NCI-H774 (cell line): Measurements from ENCODE around the gene ZFP28.

Experiments used
- DNase-seq: peaks from one replicate; lab custom pipeline; 2025; lab: John Stamatoyannopoulos, UW

ZFP28 gene

DNA sequence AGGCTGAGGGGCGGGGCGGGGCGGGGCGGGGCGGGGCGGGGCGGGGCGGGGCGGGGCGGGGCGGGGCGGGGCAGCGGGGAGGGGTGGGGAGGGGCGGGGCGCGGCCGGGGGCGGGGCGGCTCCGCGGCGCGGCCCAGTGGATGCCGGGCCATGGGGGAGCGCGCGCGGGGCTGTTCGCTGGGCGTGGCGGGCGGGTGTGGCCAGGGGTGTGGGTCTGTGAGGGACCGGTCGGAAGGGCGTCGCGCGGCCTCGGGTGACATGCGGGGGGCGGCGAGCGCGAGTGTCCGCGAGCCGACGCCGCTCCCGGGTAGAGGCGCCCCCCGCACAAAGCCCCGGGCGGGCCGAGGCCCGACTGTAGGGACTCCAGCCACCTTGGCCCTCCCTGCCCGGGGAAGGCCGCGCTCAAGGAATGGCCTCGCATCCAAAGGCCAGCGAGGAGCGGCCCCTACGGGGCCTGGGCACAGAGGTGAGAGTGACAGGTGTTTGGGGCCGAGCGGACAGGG, at the start of gene ZFP28:
TSS of gene ZFP28 (plus strand) at position 188 of the 503 bp plus-strand sequence. CDS start at position 259, 71 bp downstream.
- DNase-seq, result no peak

DNA sequence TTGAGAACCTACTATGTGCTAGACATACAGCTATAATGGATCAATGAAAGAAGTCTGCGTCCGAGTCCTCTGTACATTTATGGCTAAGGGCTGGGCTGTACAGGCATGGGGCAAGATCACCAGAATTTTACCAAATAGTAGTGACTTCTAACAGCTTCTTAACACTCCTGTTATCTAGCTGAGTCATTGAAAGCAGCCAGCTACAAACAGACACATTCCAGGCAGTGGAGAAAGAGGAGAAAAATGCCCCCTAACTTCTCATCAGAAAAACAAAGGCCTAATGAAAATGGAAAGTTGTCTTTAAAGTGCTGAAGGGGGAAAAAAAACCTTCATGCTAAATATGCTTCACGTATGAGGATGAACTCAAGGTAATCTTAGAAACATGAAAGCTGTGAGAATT, 47.3 kb upstream of the ZFP28 start:
- DNase-seq, result no peak

DNA sequence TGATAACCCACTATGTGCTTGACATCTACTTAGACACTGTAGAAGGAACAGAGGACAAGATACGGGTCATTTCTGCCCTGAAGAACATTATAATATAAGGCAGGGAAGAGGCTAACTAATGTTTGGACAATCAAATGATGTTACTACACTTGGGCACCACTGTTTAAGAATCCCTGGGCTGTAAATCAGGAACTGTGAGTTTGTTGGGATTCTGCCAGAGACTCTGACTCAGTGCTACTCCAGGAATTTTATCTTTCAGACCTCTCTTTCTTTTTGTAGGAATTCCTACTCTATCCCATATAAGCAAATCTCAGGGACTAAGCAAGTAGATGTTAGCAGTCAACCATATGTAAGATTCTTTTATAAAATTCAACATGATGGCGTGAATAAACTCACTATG, 34.2 kb upstream of the ZFP28 start:
- no peak for DNase-seq

- peak; percentile 22 for DNase-seq
Measured at GRCh38 chr19:56507446-56508289, 31.1 kb upstream of the ZFP28 start, which contains the start of gene ZNF471. Gene ZNF471, plus strand, starts transcription at chr19:56507855. Its CDS starts 3,717 bp downstream, at chr19:56511572.

GRCh38 chr19:56508290-56508778, 30.4 kb upstream of the ZFP28 start:
- DNase-seq, result no peak

- DNase-seq, result no peak
Measured at GRCh38 chr19:56525214-56525860, 13.4 kb upstream of the ZFP28 start.

- no peak for DNase-seq
Measured at GRCh38 chr19:56537442-56537841, 1.3 kb upstream of the ZFP28 start.

GRCh38 chr19:56538254-56538760, 441 bp upstream of the ZFP28 start:
- DNase-seq, result peak; percentile 24

- DNase-seq, result no peak
Measured at GRCh38 chr19:56543776-56544175, 5.0 kb downstream of the ZFP28 start.

GRCh38 chr19:56547535-56547934, 8.8 kb downstream of the ZFP28 start:
- DNase-seq, result no peak

GRCh38 chr19:56554272-56554869, 15.6 kb downstream of the ZFP28 start:
- DNase-seq, result no peak

GRCh38 chr19:56562766-56563165, 24.0 kb downstream of the ZFP28 start:
- no peak for DNase-seq

- DNase-seq, result peak; percentile 16
Measured at GRCh38 chr19:56566904-56567273, 28.1 kb downstream of the ZFP28 start.

- DNase-seq, result peak; percentile 91
Measured at GRCh38 chr19:56567274-56568120, 28.7 kb downstream of the ZFP28 start, which contains the start of gene ZNF470. Gene ZNF470, plus strand, starts transcription at chr19:56567468. Its CDS starts 2,844 bp downstream, at chr19:56570312.

- DNase-seq, result no peak
Measured at GRCh38 chr19:56572589-56572988, 33.8 kb downstream of the ZFP28 start.

DNA sequence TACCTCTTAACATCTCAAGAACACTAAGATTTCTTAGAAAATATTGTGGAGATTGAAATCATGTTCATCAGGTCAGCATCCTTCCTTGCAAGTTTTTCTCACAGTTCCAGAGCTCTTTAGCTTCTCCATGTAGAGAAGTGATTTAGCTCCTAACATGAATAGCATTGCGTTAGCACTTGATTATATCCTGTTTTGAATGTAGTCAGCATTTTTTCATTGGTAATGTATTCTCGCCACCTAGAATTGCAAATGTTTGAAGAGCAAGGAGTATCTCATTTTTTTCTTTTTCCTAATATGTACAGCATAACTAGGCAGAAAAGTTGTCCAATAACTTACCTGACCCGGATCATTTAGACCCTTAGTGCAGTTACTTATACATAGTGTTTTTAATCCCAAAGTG, 35.2 kb downstream of the ZFP28 start:
- no peak for DNase-seq

GRCh38 chr19:56577719-56578602, 39.2 kb downstream of the ZFP28 start:
- no peak for DNase-seq

DNA sequence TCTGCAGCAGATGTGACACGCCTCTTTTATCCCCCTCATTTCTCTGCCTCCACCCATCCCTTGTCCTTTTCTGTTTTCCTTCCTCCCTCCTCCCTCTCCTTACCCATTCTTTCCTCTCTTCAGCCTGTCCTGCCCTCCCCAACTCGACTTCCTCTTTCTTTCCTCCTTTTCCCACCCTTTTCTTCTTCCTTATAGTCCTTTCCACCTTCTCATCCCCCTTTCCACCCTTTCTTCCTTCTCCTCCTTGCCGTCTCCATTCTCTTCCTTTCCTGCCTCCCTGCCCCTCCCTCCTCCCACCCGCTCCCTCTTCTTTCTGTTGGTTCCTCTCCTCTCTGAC, 55.7 kb downstream of the ZFP28 start:
- DNase-seq, result no peak

DNA sequence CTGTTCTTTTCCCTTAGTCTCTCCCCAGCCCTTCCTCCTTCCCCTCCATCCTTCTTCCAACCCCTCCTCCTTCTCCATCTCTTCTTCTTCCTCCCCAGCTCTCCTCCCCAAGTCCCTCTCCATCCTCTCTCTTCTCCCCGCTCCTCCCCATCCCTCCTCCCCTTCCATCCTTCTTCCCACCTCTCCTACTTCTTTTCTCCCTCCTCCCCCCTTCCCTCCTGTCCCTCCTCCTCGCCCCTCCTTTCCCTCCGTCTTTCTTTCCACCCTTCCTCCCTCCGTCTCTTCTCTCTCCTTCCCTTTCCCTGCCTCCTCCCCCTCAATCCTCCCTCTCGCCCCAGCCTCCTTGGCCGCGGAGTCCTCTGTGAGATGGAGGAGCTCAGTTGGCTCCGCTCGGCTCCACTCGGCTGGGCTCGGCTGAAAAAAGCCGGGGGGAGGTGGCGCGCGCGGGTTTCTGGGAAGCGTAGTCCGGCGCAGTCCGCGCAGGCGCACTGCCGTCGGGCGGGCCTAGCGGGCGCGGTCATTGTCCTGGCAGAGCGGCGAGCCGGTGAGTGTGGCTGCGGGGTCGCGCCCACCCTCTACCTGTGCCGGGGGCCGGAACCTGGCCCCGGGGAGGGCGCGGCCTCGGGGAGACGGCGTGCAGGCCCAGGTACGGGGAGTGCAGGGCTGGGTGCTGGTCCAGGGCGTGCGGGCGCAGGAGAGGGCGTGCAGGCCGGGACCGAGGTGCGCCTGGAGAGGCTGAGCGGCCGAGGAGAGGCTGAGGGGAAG, 56.2 kb downstream of the ZFP28 start, which contains the start of gene ZNF71:
TSS of gene ZNF71 (plus strand) at position 520 of the 765 bp plus-strand sequence. CDS start 6,257 bp downstream, outside the sequence.
- DNase-seq, result peak; percentile 89

- DNase-seq, result no peak
Measured at GRCh38 chr19:56595548-56595899, 56.8 kb downstream of the ZFP28 start.
